H1 (cell line): Measurements from ENCODE around the gene PSMD12. TPM values are rescaled to one million over a fixed set of nuclear protein-coding genes. Genes with fewer than 3 reads are reported as not detected.
"Not testable (repeated sequence)": the region's sequence is repeated elsewhere in the genome, so short reads cannot be mapped to it uniquely, and the experiment has no call there.

Experiments
- CTCF ChIA-PET: fragments of 300-600 bp; sonication (Branson Sonifier 250); formaldehyde crosslinking; loops from one replicate; lab custom pipeline; 2021; ENCODE audit not compliant: partially characterized antibody; lab: Charles Lee
- POLR2A ChIA-PET: fragments of 300-600 bp; sonication (Branson Sonifier 250); formaldehyde crosslinking; loops from one replicate; lab custom pipeline; 2021; ENCODE audit warnings: inconsistent platforms; ENCODE audit not compliant: partially characterized antibody; lab: Charles Lee
- DNase-seq, 2 experiments: peaks; one replicate each; pipeline versions ENCODE4 v3.0.0 to v3.0.0-alpha.2; 2010 to 2022; ENCODE audit warnings: low spot score in 2 of 2, low read depth in 1 of 2, mixed read lengths in 1 of 2
- FAIRE-seq: peaks from 2 replicates; lab custom pipeline; 2011; peaks lifted over from hg19 to GRCh38; lab: Jason Lieb, UNC
- H2AFZ ChIP-seq: 2 replicates; pipeline ENCODE4 v1.8.1; 2012; ENCODE audit warnings: low read length, inconsistent platforms
- H2AK5ac ChIP-seq: 2 replicates; pipeline ENCODE4 v1.6.1; 2013; ENCODE audit warnings: low read depth, low read length
- H2BK120ac ChIP-seq: replicated peaks from 2 replicates; pipeline ENCODE3; 2013; ENCODE audit warnings: low read depth, low read length, inconsistent platforms
- H2BK12ac ChIP-seq: 2 replicates; pipeline ENCODE4 v1.6.1; 2013; ENCODE audit warnings: low read depth, low read length
- H2BK15ac ChIP-seq: 2 replicates; pipeline ENCODE4 v1.6.1; 2013; ENCODE audit warnings: low read length
- H2BK20ac ChIP-seq: 2 replicates; pipeline ENCODE4 v1.6.1; 2013; ENCODE audit warnings: low read length
- H2BK5ac ChIP-seq: 2 replicates; pipeline ENCODE4 v1.6.1; 2013; ENCODE audit warnings: low read depth, low read length
- H3K14ac ChIP-seq: 2 replicates; pipeline ENCODE4 v1.6.1; 2013; ENCODE audit warnings: inconsistent platforms; ENCODE audit not compliant: insufficient read length
- H3K18ac ChIP-seq: 2 replicates; pipeline ENCODE4 v1.6.1; 2013; ENCODE audit warnings: low read length; ENCODE audit errors: extremely low read depth
- H3K23ac ChIP-seq: 2 replicates; pipeline ENCODE4 v1.6.1; 2013; ENCODE audit warnings: inconsistent platforms; ENCODE audit not compliant: insufficient read length
- H3K23me2 ChIP-seq: 2 replicates; pipeline ENCODE4 v1.6.1; 2013; ENCODE audit warnings: low read depth, low read length
- H3K27ac ChIP-seq: 2 replicates; pipeline ENCODE4 v1.6.1; 2011; ENCODE audit warnings: low read depth, low read length, inconsistent platforms
- H3K27me3 ChIP-seq, 4 experiments: replicated peaks in 1 of 4; 1 replicate in 1 of 4; 2 replicates in 3 of 4; pipeline versions ENCODE4 v1.6.1 to v1.8.1; 2011 to 2013; ENCODE audit warnings: low read length in 3 of 4, mild to moderate bottlenecking in 3 of 4, inconsistent platforms in 2 of 4, mixed read lengths in 2 of 4, moderate library complexity in 1 of 4; ENCODE audit not compliant: control insufficient read depth in 3 of 4, insufficient read depth in 3 of 4; ENCODE audit errors: extremely low read depth in 1 of 4
- H3K36me3 ChIP-seq, 4 experiments: 2 replicates each; pipeline versions ENCODE4 v1.6.1 to v1.8.1; 2011 to 2013; ENCODE audit warnings: mild to moderate bottlenecking in 4 of 4, low read length in 3 of 4, moderate library complexity in 2 of 4, control low read depth in 1 of 4, inconsistent platforms in 1 of 4; ENCODE audit not compliant: insufficient read depth in 4 of 4, control insufficient read depth in 2 of 4
- H3K4ac ChIP-seq: replicated peaks from 2 replicates; pipeline ENCODE3; 2013; ENCODE audit warnings: low read length, low read depth, mixed read lengths, inconsistent platforms; ENCODE audit not compliant: insufficient read length
- H3K4me1 ChIP-seq, 4 experiments: replicated peaks in 1 of 4; 1 replicate in 1 of 4; 2 replicates in 3 of 4; pipeline versions ENCODE4 v1.6.1 to v1.8.1; 2011 to 2013; ENCODE audit warnings: low read length in 3 of 4, inconsistent platforms in 2 of 4, mixed read lengths in 1 of 4; ENCODE audit not compliant: insufficient read depth in 4 of 4, control insufficient read depth in 3 of 4
- H3K4me2 ChIP-seq, 2 experiments: 2 replicates each; pipeline versions ENCODE4 v1.6.1 to v1.8.1; 2011 to 2013; ENCODE audit warnings: low read depth in 2 of 2, low read length in 2 of 2, control low read depth in 1 of 2, inconsistent platforms in 1 of 2, mild to moderate bottlenecking in 1 of 2; ENCODE audit not compliant: insufficient read depth in 1 of 2
- H3K4me3 ChIP-seq, 4 experiments: fragments of 200-600, 300-600 bp in 1 of 4; sonication (generic), shearing (Covaris generic), sonication (Bioruptor Twin) in 1 of 4; 2 replicates each; pipeline versions ENCODE4 v1.5.1 to v1.8.1; 2011 to 2016; ENCODE audit warnings: low read length in 4 of 4, low read depth in 3 of 4, control low read depth in 2 of 4, inconsistent platforms in 2 of 4, mild to moderate bottlenecking in 2 of 4, mixed read lengths in 1 of 4, moderate library complexity in 1 of 4; ENCODE audit not compliant: insufficient read depth in 2 of 4; ENCODE audit errors: extremely low read depth in 1 of 4
- H3K56ac ChIP-seq: replicated peaks from 2 replicates; pipeline ENCODE3; 2013; ENCODE audit warnings: low read depth, mild to moderate bottlenecking, mixed read lengths, low read length, inconsistent platforms; ENCODE audit not compliant: insufficient read length
- H3K79me1 ChIP-seq: 2 replicates; pipeline ENCODE4 v1.6.1; 2013; ENCODE audit warnings: low read depth, low read length, control low read depth
- H3K79me2 ChIP-seq, 2 experiments: 2 replicates each; pipeline versions ENCODE4 v1.6.1 to v1.8.1; 2012 to 2013; ENCODE audit warnings: low read length in 2 of 2, mild to moderate bottlenecking in 2 of 2, inconsistent platforms in 1 of 2; ENCODE audit not compliant: insufficient read depth in 2 of 2, control insufficient read depth in 1 of 2
- H3K9ac ChIP-seq, 4 experiments: replicated peaks in 1 of 4; 1 replicate in 1 of 4; 2 replicates in 3 of 4; pipeline versions ENCODE4 v1.6.1 to v1.8.1; 2011 to 2013; ENCODE audit warnings: low read depth in 3 of 4, low read length in 3 of 4, control low read depth in 2 of 4, mild to moderate bottlenecking in 2 of 4, moderate library complexity in 2 of 4, inconsistent platforms in 1 of 4; ENCODE audit errors: extremely low read depth in 1 of 4
- H3K9me3 ChIP-seq, 2 experiments: 2 replicates each; pipeline versions ENCODE4 v1.6.1 to v1.8.1; 2012 to 2013; ENCODE audit warnings: mild to moderate bottlenecking in 2 of 2, moderate library complexity in 2 of 2, control low read depth in 1 of 2, inconsistent platforms in 1 of 2, low read depth in 1 of 2, low read length in 1 of 2, mixed read lengths in 1 of 2; ENCODE audit not compliant: insufficient read depth in 2 of 2
- H4K20me1 ChIP-seq, 2 experiments: replicated peaks in 1 of 2; 2 replicates each; pipeline versions ENCODE3 to v1.8.1; 2011 to 2013; ENCODE audit warnings: inconsistent platforms in 2 of 2, low read length in 2 of 2, mild to moderate bottlenecking in 1 of 2; ENCODE audit not compliant: insufficient read depth in 2 of 2, control insufficient read depth in 1 of 2
- H4K5ac ChIP-seq: 2 replicates; pipeline ENCODE4 v1.6.1; 2013; ENCODE audit warnings: low read length, low read depth, mixed read lengths, inconsistent platforms; ENCODE audit not compliant: insufficient read length
- H4K8ac ChIP-seq: 2 replicates; pipeline ENCODE4 v1.8.0; 2013; ENCODE audit warnings: mild to moderate bottlenecking, moderate library complexity, low read length, inconsistent platforms; ENCODE audit not compliant: insufficient read depth; ENCODE audit errors: extremely low read depth
- H4K91ac ChIP-seq: replicated peaks from 2 replicates; pipeline ENCODE3; 2013; ENCODE audit warnings: low read length, mixed read lengths, inconsistent platforms; ENCODE audit not compliant: insufficient read length
- WGBS, 2 experiments: shearing (Covaris generic) in 1 of 2; methylation state at CpG; one replicate each; pipeline versions ENCODE4 v1.1.6 to v1.1.7; 2013 to 2015; ENCODE audit warnings: low lambda C conversion rate in 2 of 2, mixed read lengths in 2 of 2, inconsistent platforms in 1 of 2, low coverage in 1 of 2, missing lambda C conversion rate in 1 of 2; ENCODE audit not compliant: insufficient replicate concordance in 2 of 2, insufficient coverage in 1 of 2, insufficient read length in 1 of 2; ENCODE audit errors: extremely low coverage in 1 of 2, missing lambda C conversion rate in 1 of 2; 5-methylcytosine and 5-hydroxymethylcytosine counted together
- polyA plus RNA-seq, 7 experiments: library from polyadenylated mRNA; depleted of rRNA in 3 of 7; stranded (reverse) in 5 of 7; unstranded in 2 of 7; fragments of >200 nt in 5 of 7; fragments of 200-250 nt in 2 of 7; gene quantifications; 1 replicate in 5 of 7; 2 replicates in 1 of 7; 4 replicates in 1 of 7; pipeline versions ENCODE4 v1.2.1 to v1.2.3, GENCODE V29; 2011 to 2013; ENCODE audit warnings: missing spikeins in 2 of 7, mixed read lengths in 2 of 7
- total RNA-seq: library from RNA; stranded (reverse); fragmentation: NEBNext Ultra II Directional; extraction: Animal tissue kit (Norgen Biotek cat#: 25700); gene quantifications from 2 replicates; pipeline ENCODE4 v1.2.1, GENCODE V29; 2021

Gene PSMD12
- total and polyA plus RNA-seq, 2 of the 8 experiments (the other 6 are each of a cell fraction or from before 2014, with no cell fraction given), result 14.0 to 82.4 TPM

- not testable (repeated sequence) for H3K36me3 ChIP-seq, H4K91ac ChIP-seq, H3K23ac ChIP-seq, H3K9me3 ChIP-seq, H3K56ac ChIP-seq, H4K5ac ChIP-seq, H3K4me3 ChIP-seq, H3K4me1 ChIP-seq, H3K9ac ChIP-seq, H3K18ac ChIP-seq, H2BK15ac ChIP-seq, H3K4ac ChIP-seq, H3K27me3 ChIP-seq, H2BK20ac ChIP-seq, H4K8ac ChIP-seq, FAIRE-seq, H3K79me2 ChIP-seq, H3K27ac ChIP-seq, H2AK5ac ChIP-seq, H3K4me2 ChIP-seq, DNase-seq, H2BK5ac ChIP-seq, H3K23me2 ChIP-seq, H3K14ac ChIP-seq, H3K79me1 ChIP-seq, H2AFZ ChIP-seq, H2BK120ac ChIP-seq, H4K20me1 ChIP-seq, H2BK12ac ChIP-seq
- WGBS, 2 experiments, result 89% methylated on average over 10 of the region's 10 CpGs; no CpG with 5 or more reads in 1 of the 2 experiments
- CTCF ChIA-PET, result interaction anchor here (0.7 to 1.5 kb wide), 3 partner anchors 12 to 32 kb away, joined by 3 to 4 read pairs (median 4); no protein-coding TSS in a partner anchor
- POLR2A ChIA-PET, result interaction anchor here (0.6 kb wide), 1 partner anchor 60 kb away, joined by 3 read pairs; no protein-coding TSS in a partner anchor
Measured at GRCh38 chr17:67305446-67306235, 60.7 kb downstream of the PSMD12 start.
